GM18526 (cell line): ENCODE measurements around the gene CTR9.

Experiments
- POLR2A ChIP-seq: IDR thresholded peaks from 3 replicates; pipeline ENCODE4 v1.6.1; 2011; ENCODE audit not compliant: insufficient read length; ENCODE audit errors: extremely low read depth

CTR9 gene

DNA sequence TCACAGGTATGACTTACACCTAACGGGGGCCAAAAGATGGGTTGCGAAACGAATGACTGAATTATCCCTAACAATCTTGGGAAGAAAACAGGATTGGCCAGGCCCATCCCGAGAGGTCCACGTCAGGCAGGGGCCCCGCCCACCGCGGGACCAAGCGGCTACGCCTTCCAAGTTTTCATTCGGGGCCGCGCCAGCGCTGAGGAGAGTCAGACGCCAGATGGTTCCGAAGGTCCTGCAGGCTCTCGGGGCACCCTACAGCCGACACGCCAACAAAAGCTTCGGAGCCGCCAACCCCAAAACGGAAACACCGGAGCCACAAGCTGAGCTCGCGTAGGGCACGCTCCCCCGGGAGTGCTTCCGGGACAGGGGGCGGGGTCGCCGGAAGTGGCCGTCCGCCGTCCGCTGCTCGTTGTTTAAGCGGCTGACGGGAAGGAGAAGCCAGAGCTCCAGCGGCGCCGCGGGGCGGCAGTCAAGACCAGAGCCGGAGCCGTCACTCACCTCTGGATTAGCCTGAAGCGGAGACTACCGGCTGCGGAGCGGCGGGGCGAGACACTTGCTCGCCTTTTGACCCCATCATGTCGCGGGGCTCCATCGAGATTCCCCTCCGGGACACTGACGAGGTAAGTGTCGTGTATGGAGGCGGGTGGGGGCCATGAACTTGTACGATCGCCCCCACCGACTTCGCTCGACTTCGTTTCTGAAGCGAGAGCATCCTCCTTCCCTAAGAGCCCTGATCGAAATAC is at the start of gene CTR9:
TSS of gene CTR9 (plus strand) at position 409 of the 743 bp plus-strand sequence. CDS start at position 576, 167 bp downstream.
- peak; percentile 97 for TF ChIP-seq POLR2A

DNA sequence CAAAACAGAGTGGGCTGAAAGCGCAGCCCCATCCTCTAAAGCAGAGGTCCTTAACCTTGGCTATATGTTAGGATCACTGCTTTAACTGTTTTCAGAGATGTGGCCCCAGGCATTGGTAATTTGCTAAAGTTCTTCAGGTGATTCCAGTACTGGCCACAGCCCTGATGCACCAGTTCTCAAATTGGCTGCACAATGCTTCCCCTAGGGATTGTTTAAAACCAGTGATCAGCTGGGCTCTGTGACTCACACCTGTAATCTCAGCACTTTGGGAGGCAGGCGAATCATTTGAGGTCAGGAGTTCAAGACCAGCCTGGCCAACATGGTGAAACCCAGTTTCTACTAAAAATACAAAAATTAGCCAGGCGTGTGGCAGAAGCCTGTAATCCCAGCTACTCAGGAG is 49.1 kb upstream of the CTR9 start:
- TF ChIP-seq POLR2A: no peak

DNA sequence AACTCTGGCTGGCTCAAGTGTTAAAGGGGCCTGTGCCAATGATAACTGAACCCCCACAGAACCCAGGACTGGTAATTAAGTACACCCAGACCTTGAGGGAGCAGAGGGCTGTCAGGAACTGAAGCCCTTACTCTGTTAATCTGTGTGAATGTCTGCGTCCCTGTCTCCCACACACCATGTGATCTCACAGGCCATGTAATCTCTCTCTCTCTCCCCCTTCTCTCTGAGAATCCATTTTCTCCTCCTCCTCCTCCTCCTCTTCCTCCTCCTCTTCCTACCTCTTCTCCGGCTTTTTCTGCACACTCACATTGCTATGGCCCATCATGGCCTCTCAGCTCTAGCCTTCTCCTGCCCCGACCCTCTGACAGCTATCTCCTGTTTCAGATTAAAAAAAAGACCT is 42.9 kb upstream of the CTR9 start:
- no peak for TF ChIP-seq POLR2A

DNA sequence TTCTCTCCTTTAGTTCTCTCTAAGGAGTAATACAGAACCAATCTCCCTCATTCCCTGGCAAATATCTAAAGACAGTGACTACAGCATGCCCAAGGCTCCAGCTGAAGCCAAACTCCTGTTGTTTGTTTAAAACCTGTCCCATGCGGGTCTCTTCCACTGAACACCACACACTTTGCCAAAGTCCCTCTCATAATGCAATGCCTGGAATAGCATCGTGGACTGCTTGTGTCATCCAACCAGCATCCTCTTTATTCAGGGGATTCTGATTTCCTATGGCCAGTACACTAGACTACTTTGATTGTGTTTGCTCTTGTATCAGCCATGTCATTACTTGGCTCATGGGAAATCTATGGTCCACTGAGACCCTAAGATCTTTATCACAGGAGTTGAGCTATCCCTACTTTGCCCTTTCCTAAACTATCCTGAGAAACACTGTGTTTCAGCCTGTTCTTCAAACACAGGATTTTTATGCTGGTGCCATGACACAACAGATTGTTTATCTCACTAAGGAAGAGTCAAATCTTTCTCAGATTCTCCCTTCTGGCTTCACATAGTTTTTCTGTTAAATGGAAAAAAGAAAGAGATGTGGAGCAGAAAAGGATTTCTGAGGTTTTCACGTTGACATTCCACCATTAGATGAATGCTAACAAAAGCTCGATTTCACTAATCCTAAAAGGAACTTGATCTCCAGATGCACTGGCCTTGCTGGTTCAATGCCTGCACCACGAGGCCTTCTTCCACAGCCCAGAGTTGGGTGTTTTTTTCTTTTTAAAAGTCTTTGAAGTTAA is 41.6 kb upstream of the CTR9 start:
- no peak for TF ChIP-seq POLR2A

DNA sequence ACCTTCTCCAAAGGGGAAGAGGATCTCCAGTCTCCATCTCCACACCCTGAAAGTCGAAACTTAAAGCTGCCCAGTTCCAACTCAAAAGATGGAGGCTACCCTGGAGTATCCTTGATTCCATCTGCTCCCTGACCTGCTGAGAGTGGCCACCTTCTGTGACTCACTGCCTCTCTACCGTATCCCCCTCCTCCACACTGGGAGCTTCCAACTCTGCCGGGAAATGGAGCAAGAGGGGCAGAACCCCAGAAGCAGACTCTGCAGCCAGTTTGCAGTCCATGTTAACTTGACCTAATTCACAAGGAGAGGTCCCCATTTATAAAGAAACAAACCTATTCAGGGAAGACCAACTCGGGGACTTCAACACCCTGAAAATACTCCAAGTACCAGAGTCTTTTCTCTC is 35.5 kb upstream of the CTR9 start:
- no peak for TF ChIP-seq POLR2A

- no peak for TF ChIP-seq POLR2A
These were observed 34.9 kb upstream of the CTR9 start for GRCh38 chr11:10716122-10716521.

GRCh38 chr11:10716543-10717259 is 34.3 kb upstream of the CTR9 start:
- TF ChIP-seq POLR2A: no peak

DNA sequence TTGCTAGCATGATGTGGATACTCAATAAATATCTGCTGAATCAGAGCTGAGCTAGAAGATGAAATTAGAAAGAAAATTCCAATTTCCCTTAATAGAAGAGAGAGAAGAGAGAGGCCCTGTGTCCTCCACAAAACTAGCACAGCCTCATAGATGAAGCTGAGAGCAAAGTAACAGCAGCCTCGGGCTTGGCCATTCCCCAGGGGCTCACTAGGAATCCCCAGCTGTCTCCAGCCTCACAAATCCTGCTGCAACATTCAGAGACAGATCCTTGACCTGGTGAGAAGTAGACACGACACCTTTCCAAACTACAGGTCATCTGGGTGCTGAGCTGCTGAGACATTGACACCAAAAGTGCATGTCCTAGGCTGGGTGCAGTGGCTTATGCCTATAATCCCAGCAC is 31.4 kb upstream of the CTR9 start:
- TF ChIP-seq POLR2A: no peak

DNA sequence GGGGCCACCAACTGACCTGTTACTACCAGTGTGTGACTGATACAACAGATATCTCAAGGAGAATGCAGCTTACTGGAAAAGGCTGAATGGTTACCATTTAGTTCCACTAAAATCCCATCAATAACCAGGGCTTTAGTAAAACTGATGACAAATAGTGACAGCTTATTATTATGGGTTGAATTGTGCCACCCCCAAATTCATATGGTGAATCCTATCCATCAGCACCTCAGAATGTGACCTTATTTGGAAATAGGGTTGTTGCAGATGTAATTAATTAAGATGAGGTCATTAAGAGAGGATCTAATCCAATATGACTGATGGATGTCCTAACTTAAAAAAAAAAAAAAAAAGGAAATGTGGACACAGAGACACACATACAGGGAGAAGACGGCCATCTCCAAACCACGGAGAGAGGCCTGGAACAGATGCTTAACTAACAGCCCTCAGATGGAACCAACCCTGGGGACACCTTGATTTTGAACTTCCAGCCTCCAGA is 30.1 kb upstream of the CTR9 start:
- no peak for TF ChIP-seq POLR2A

GRCh38 chr11:10722307-10722706 is 28.7 kb upstream of the CTR9 start:
- TF ChIP-seq POLR2A: no peak

DNA sequence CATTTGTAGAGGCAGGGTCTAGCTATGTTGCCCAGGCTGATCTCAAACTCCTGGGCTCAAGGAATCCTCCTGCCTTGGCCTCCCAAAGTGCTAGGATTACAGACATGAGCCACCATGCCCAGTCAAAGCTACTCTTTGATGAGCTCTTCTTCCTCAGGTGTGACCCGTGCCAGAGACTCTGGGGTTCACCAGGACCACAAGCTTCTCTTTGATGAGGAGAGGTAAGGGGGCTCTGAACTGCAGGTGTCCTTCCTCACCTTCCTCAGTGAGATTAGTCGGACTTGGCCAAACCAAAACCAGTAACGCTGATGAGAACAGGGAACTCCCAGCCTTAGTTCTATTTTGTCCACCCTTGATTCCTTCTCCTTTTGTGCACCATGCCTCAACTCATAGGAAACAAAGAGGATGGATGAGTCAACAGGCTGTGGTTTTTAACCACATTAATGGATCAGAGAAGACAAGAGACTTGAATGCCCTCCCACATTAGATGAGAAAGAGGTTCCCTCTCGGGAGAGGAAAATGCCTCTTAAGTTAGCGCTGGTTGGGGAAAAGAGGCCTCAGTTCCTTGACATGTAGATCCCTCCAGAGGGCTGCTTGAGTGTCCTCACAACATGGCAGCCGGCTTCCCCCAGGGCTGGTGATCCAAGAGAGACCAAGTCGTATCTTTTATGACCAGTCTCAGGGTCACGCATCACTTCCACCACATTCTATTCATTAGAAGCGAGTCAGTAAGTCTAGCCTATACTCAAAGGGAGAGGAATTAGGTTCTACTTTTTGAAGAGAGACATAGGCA is 25.7 kb upstream of the CTR9 start:
- TF ChIP-seq POLR2A: no peak

GRCh38 chr11:10725907-10726253 is 25.2 kb upstream of the CTR9 start:
- no peak for TF ChIP-seq POLR2A

- no peak for TF ChIP-seq POLR2A
These were observed 23.7 kb upstream of the CTR9 start for GRCh38 chr11:10727146-10727851.

GRCh38 chr11:10728154-10728553 is 22.9 kb upstream of the CTR9 start:
- TF ChIP-seq POLR2A: no peak
